Measurements from ENCODE around the gene BMP2K.

BMP2K gene

GRCh38 chr4:78938474-78938867 is 162.3 kb downstream of the BMP2K start:
- peak; percentile 44 for DNase-seq

- peak; percentile 71 for DNase-seq
These were observed 162.9 kb downstream of the BMP2K start, which contains the start of gene PAQR3 for GRCh38 chr4:78938868-78939666. Gene PAQR3, minus strand, starts transcription at chr4:78939438. Its CDS starts 214 bp downstream, at chr4:78939224.

GRCh38 chr4:78939667-78940008 is 163.5 kb downstream of the BMP2K start:
- DNase-seq = peak; percentile 34

- no peak for DNase-seq
These were observed 164.6 kb downstream of the BMP2K start for GRCh38 chr4:78940752-78941151.

- DNase-seq = no peak
These were observed 168.2 kb downstream of the BMP2K start for GRCh38 chr4:78944381-78944780.

GRCh38 chr4:78945651-78946179 is 169.6 kb downstream of the BMP2K start:
- no peak for DNase-seq

- DNase-seq = no peak
These were observed 173.6 kb downstream of the BMP2K start for GRCh38 chr4:78949735-78950134.

- DNase-seq = peak; percentile 51
These were observed 175.8 kb downstream of the BMP2K start for GRCh38 chr4:78951862-78952472.

GRCh38 chr4:78953231-78953630 is 177.1 kb downstream of the BMP2K start:
- no peak for DNase-seq

GRCh38 chr4:78953769-78954666 is 177.9 kb downstream of the BMP2K start:
- DNase-seq = peak; percentile 25

- DNase-seq = no peak
These were observed 180.8 kb downstream of the BMP2K start for GRCh38 chr4:78956975-78957374.

- DNase-seq = no peak
These were observed 184.8 kb downstream of the BMP2K start for GRCh38 chr4:78960926-78961325.
